ENCODE results near the gene RAB3B.
A peak's percentile ranks its signal among the peaks of the same experiment; 100 is the strongest.
"Not testable (repeated sequence)": the region's sequence is repeated elsewhere in the genome, so short reads cannot be mapped to it uniquely, and the experiment has no call there.

RAB3B gene

DNA sequence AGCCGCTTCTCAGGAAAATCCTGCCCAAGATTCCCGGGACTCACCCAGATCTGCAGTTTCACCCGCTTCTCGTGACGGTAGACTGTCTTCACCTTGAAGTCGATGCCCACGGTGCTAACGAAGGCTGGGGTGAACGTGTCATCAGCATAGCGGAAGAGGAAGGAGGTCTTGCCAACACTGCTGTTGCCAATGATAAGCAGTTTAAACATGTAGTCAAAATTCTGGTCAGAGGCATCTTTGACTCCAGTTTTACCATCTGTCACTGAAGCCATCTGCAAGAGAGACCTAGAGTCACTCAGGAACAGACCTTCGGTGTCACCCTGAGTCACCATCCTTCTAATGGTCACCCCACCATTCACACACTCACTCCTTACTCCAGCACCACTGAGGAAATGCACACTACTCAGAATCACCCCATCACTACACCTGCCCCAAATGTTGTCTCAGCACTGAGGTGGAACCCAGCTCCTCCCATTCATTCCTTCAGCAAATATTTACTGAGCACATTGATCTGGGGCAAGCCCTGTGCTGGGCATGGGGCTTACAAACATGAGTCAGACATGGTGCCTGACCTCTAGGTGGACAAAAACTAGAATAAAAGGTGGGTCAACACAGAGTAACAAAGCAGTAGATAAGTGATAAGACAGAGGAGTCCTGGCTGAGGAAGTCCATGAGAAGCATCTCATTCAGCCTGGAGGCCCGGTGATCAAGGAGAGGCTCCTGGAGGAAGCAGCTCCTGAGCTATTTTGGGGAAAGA lies 13.5 kb downstream of the RAB3B start:
- in situ Hi-C loops (cut with HindIII; ENCODE audit: low sequenced_read_pairs) = no loop called here
- H3K4me3 ChIP-seq (ENCODE audit: low read depth, low read length) = no peak overlapping the region
- TF ChIP-seq, protein P1, sequence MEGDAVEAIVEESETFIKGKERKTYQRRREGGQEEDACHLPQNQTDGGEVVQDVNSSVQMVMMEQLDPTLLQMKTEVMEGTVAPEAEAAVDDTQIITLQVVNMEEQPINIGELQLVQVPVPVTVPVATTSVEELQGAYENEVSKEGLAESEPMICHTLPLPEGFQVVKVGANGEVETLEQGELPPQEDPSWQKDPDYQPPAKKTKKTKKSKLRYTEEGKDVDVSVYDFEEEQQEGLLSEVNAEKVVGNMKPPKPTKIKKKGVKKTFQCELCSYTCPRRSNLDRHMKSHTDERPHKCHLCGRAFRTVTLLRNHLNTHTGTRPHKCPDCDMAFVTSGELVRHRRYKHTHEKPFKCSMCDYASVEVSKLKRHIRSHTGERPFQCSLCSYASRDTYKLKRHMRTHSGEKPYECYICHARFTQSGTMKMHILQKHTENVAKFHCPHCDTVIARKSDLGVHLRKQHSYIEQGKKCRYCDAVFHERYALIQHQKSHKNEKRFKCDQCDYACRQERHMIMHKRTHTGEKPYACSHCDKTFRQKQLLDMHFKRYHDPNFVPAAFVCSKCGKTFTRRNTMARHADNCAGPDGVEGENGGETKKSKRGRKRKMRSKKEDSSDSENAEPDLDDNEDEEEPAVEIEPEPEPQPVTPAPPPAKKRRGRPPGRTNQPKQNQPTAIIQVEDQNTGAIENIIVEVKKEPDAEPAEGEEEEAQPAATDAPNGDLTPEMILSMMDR (IDR thresholded peaks at IDR 0.05; ENCODE audit: low read depth, low read length) = no peak
- no peak for DNase-seq (ENCODE audit: low read depth, low spot score)

DNA sequence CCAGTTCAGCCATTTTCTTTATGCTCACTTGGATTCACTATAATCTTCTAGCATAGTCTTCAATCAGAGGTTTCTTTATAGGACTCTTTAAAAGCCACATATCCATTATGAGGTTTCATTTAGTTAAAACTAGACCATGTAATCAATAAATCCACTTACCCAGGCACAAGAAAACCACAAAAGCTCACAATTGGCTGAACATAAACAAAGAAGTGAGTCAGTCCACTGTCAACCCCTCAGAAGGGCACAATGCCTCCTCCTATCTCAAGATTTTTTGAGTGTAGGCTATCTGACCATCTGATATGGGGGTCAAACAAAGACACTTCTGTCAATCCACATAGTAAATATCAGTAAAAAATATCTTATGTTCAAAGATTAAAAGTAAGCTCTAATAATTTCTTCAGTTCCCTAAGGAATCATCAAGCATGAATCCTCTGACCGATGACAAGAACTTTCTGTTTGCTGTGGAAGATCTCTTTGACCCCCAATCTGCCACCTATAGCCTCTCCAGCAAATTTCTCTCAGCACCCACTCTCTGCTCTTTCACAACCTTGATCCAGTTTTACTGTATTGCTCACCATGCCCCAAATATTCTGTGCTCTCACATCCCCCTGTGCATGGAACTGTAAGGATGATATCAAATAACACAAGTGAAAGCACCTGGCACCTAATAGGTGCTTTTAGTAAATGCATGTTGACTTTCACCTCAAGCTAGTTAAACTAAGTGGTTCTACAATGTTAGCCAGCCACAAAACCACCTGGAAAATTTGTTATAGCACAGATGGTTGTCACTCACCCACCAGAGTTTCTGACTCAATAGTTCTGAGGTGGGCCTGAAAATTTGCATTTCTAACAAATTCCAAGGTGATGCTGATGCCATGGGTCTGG lies 16.7 kb downstream of the RAB3B start:
- H3K4me3 ChIP-seq (ENCODE audit: low read depth, low read length) = no peak overlapping the region
- TF ChIP-seq, protein P1 (IDR thresholded peaks at IDR 0.05; ENCODE audit: low read depth, low read length) = no peak
- peak; percentile 29 for DNase-seq (ENCODE audit: low read depth, low spot score)
- in situ Hi-C loops (cut with HindIII; ENCODE audit: low sequenced_read_pairs) = no loop called here

DNA sequence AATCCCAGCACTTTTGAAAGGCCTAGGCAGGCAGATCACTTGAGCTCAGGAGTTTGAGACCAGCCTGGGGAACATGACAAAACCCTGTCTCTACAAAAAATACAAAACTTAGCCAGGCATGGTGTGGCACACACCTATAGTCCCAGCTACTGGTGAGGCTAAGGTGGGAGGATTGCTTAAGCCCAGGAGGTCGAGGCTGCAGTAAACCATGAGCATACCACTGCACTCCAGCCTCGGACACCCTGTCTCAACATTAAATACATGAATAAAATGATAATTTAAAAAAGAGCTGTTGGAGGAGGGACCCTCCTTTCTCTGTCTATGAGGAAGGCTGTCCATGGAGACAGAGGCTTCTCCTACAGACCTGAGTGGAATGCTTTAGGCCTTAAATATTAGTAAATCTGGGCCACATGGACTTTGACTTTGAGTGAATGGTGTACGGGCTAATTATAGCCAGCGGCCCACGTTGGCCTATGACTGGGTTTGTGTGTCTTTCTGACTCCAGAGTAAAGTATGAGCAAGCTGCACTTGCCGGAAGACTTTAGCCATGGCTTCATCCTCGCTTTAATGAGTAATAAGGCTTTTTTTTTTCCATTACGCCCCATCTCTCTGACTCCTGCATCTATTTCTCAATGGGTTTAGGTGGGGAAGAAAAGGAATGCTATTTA lies 21.3 kb downstream of the RAB3B start:
- H3K4me3 ChIP-seq (ENCODE audit: low read depth, low read length) = no peak overlapping the region
- TF ChIP-seq, protein P1 (IDR thresholded peaks at IDR 0.05; ENCODE audit: low read depth, low read length) = no peak
- DNase-seq (ENCODE audit: low read depth, low spot score) = peak; percentile 92
- in situ Hi-C loops (cut with HindIII; ENCODE audit: low sequenced_read_pairs) = no loop called here

DNA sequence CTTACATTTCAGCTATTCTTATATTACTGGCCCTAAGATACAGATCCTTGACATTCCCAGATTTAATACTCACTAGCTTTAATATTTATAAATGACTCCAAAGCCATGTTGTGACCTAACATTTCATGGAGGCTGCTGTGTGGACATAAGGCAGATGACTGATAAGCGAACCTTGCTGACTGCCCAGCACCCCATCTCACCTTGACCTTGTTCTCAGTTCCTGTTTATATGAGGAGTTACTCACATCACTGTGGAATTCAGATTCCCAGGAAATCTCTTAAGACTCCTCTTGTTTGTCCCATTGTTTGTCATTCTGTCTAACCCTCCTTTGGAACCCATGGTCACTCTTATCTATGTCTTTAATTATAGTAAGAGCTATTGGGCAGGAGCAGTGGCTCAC lies 21.9 kb downstream of the RAB3B start:
- TF ChIP-seq, protein P1 (IDR thresholded peaks at IDR 0.05; ENCODE audit: low read depth, low read length) = no peak
- DNase-seq (ENCODE audit: low read depth, low spot score) = no peak
- in situ Hi-C loops (cut with HindIII; ENCODE audit: low sequenced_read_pairs) = no loop called here
- H3K4me3 ChIP-seq (ENCODE audit: low read depth, low read length) = no peak overlapping the region

DNA sequence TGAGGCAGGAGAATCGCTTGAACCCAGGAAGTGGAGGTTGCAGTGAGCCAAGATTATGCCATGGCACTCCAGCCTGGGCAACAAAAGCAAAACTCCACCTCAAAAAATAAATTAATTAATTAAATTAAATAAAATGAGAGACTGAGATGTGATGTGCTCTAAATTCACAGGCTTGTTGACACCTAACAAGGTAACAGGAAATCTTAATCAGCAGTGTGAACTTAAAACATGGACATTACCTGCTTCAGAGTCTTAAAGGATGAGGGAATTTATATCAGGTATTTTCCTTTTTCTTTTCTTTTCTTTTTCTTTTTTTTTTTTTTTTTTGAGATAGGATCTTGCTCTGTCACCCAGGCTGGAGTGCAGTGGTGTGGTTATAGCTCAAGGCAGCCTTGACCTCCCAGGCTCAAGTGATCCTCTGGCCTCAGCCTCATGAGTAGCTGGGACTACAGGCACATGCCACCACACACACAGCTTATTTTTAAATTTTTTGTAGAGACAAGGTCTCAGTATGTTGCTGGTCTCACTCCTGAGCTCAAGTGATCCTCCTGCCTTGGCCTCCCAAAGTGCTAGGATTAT lies 23.2 kb downstream of the RAB3B start:
- in situ Hi-C loops (cut with HindIII; ENCODE audit: low sequenced_read_pairs); DNase-seq (ENCODE audit: low read depth, low spot score): not testable (repeated sequence)

DNA sequence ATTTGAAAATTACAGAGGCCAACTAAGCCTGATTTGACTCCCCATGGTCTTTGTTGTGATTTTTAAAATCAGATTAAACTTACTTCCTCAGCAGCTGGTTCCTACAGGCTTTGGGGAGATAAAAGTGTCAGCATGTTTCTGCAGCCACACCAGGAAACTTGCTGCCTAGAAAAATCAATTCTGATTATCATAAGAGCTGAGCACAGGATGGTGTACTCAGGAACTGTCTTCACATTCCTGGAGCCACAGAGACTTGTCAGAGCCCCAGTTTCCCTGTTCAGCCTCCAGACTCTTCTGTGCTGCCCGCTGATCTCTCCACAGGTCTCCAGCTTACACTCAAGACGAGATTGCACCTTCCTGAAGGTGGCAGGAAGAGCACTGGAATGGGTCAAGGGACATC lies 23.9 kb downstream of the RAB3B start:
- TF ChIP-seq, protein P1 (IDR thresholded peaks at IDR 0.05; ENCODE audit: low read depth, low read length) = no peak
- in situ Hi-C loops (cut with HindIII; ENCODE audit: low sequenced_read_pairs) = no loop called here
- H3K4me3 ChIP-seq (ENCODE audit: low read depth, low read length) = no peak overlapping the region
- DNase-seq (ENCODE audit: low read depth, low spot score) = no peak

More for the DNA sequence above, 23.2 kb downstream of the RAB3B start:
- not testable (repeated sequence) for H3K4me3 ChIP-seq (ENCODE audit: low read depth, low read length)
